ENCODE measurements around the gene TNK1.
"Not testable (repeated sequence)": the region's sequence is repeated elsewhere in the genome, so short reads cannot be mapped to it uniquely, and the experiment has no call there.

The TNK1 gene

GRCh38 chr17:7367083-7367482 is 13.8 kb upstream of the TNK1 start:
- H3K9me3 ChIP-seq (ENCODE audit: low read depth, low read length), result no peaks in the 10 kb centered on the region
- TF ChIP-seq POLR2AphosphoS5 (IDR thresholded peaks at IDR 0.05; ENCODE audit: borderline replicate concordance, low read depth, low read length), result no peak
- no peak for TF ChIP-seq EZH2 (IDR thresholded peaks at IDR 0.05)
- TF ChIP-seq FOXP2 (optimal IDR thresholded peaks at IDR 0.05; ENCODE audit: control extremely low read depth, extremely low read length, insufficient read depth), result no peak
- H3K4me3 ChIP-seq, result no peak overlapping the region
- no peak overlapping the region for H3K27ac ChIP-seq
- no peak for DNase-seq (ENCODE audit: low read depth, low spot score)
- no peaks in the 10 kb centered on the region for H3K36me3 ChIP-seq (ENCODE audit: insufficient read depth, low read length)
- no peak overlapping the region for H3K9ac ChIP-seq (ENCODE audit: insufficient read length)

GRCh38 chr17:7367918-7368598 is 12.8 kb upstream of the TNK1 start:
- Histone ChIP-seq H3K9me3 (ENCODE audit: low read depth, low read length) (no peaks in the 10 kb centered on the region), H3K36me3 (ENCODE audit: insufficient read depth, low read length) (no peaks in the 10 kb centered on the region), H3K9ac (ENCODE audit: insufficient read length) (no peak overlapping the region), H3K4me3 (no peak overlapping the region), H3K27ac (no peak overlapping the region)
- DNase-seq (ENCODE audit: low read depth, low spot score), result no peak
- TF ChIP-seq POLR2AphosphoS5 (IDR thresholded peaks at IDR 0.05; ENCODE audit: borderline replicate concordance, low read depth, low read length) (no peak), EZH2 (IDR thresholded peaks at IDR 0.05) (no peak), FOXP2 (optimal IDR thresholded peaks at IDR 0.05; ENCODE audit: control extremely low read depth, extremely low read length, insufficient read depth) (no peak)

- H3K4me3 ChIP-seq; H3K9me3 ChIP-seq (ENCODE audit: low read depth, low read length): not testable (repeated sequence)
Measured at GRCh38 chr17:7368599-7368994, 12.3 kb upstream of the TNK1 start.

GRCh38 chr17:7369825-7370224 is 11.1 kb upstream of the TNK1 start:
- no peaks in the 10 kb centered on the region for H3K9me3 ChIP-seq (ENCODE audit: low read depth, low read length)
- no peak overlapping the region for H3K4me3 ChIP-seq
- DNase-seq (ENCODE audit: low read depth, low spot score), result no peak
- no peaks in the 10 kb centered on the region for H3K36me3 ChIP-seq (ENCODE audit: insufficient read depth, low read length)
- no peak overlapping the region for H3K27ac ChIP-seq
- H3K9ac ChIP-seq (ENCODE audit: insufficient read length), result no peak overlapping the region
- TF ChIP-seq EZH2 (IDR thresholded peaks at IDR 0.05) (no peak), FOXP2 (optimal IDR thresholded peaks at IDR 0.05; ENCODE audit: control extremely low read depth, extremely low read length, insufficient read depth) (no peak), POLR2AphosphoS5 (IDR thresholded peaks at IDR 0.05; ENCODE audit: borderline replicate concordance, low read depth, low read length) (no peak)

More at GRCh38 chr17:7368599-7368994, 12.3 kb upstream of the TNK1 start:
- not testable (repeated sequence) for DNase-seq (ENCODE audit: low read depth, low spot score); H3K27ac ChIP-seq; H3K9ac ChIP-seq (ENCODE audit: insufficient read length); H3K36me3 ChIP-seq (ENCODE audit: insufficient read depth, low read length)

GRCh38 chr17:7370853-7371252 is 10.0 kb upstream of the TNK1 start:
- no peaks in the 10 kb centered on the region for H3K9me3 ChIP-seq (ENCODE audit: low read depth, low read length)
- no peak overlapping the region for H3K4me3 ChIP-seq
- DNase-seq (ENCODE audit: low read depth, low spot score), result no peak
- H3K9ac ChIP-seq (ENCODE audit: insufficient read length), result no peak overlapping the region
- no peak overlapping the region for H3K27ac ChIP-seq
- H3K36me3 ChIP-seq (ENCODE audit: insufficient read depth, low read length), result no peaks in the 10 kb centered on the region
- no peak for TF ChIP-seq POLR2AphosphoS5 (IDR thresholded peaks at IDR 0.05; ENCODE audit: borderline replicate concordance, low read depth, low read length)

GRCh38 chr17:7374353-7374752 is 6.5 kb upstream of the TNK1 start:
- H3K36me3 ChIP-seq (ENCODE audit: insufficient read depth, low read length), result no peaks in the 10 kb centered on the region
- DNase-seq (ENCODE audit: low read depth, low spot score), result no peak
- H3K27ac ChIP-seq, result no peak overlapping the region
- no peak for TF ChIP-seq EZH2 (IDR thresholded peaks at IDR 0.05)
- TF ChIP-seq FOXP2 (optimal IDR thresholded peaks at IDR 0.05; ENCODE audit: control extremely low read depth, extremely low read length, insufficient read depth), result no peak
- no peak for TF ChIP-seq POLR2AphosphoS5 (IDR thresholded peaks at IDR 0.05; ENCODE audit: borderline replicate concordance, low read depth, low read length)
- H3K9ac ChIP-seq (ENCODE audit: insufficient read length), result no peak overlapping the region
- no peaks in the 10 kb centered on the region for H3K9me3 ChIP-seq (ENCODE audit: low read depth, low read length)
- H3K4me3 ChIP-seq, result no peak overlapping the region

- Histone ChIP-seq H3K9ac (ENCODE audit: insufficient read length) (no peak overlapping the region), H3K27ac (no peak overlapping the region), H3K4me3 (no peak overlapping the region), H3K36me3 (ENCODE audit: insufficient read depth, low read length) (no peaks in the 10 kb centered on the region), H3K9me3 (ENCODE audit: low read depth, low read length) (no peaks in the 10 kb centered on the region)
- DNase-seq (ENCODE audit: low read depth, low spot score), result no peak
- TF ChIP-seq EZH2 (IDR thresholded peaks at IDR 0.05) (no peak), FOXP2 (optimal IDR thresholded peaks at IDR 0.05; ENCODE audit: control extremely low read depth, extremely low read length, insufficient read depth) (no peak), POLR2AphosphoS5 (IDR thresholded peaks at IDR 0.05; ENCODE audit: borderline replicate concordance, low read depth, low read length) (no peak)
Measured at GRCh38 chr17:7379134-7379533, 1.8 kb upstream of the TNK1 start.

- Histone ChIP-seq H3K27ac (no peak overlapping the region), H3K9ac (ENCODE audit: insufficient read length) (no peak overlapping the region), H3K36me3 (ENCODE audit: insufficient read depth, low read length) (no peaks in the 10 kb centered on the region), H3K9me3 (ENCODE audit: low read depth, low read length) (no peaks in the 10 kb centered on the region), H3K4me3 (no peak overlapping the region)
- TF ChIP-seq EZH2 (IDR thresholded peaks at IDR 0.05) (no peak), POLR2AphosphoS5 (IDR thresholded peaks at IDR 0.05; ENCODE audit: borderline replicate concordance, low read depth, low read length) (no peak)
- no peak for DNase-seq (ENCODE audit: low read depth, low spot score)
Measured at GRCh38 chr17:7380321-7380720, 568 bp upstream of the TNK1 start.

- H3K9me3 ChIP-seq (ENCODE audit: low read depth, low read length), result no peaks in the 10 kb centered on the region
- H3K27ac ChIP-seq, result no peak overlapping the region
- no peak overlapping the region for H3K9ac ChIP-seq (ENCODE audit: insufficient read length)
- TF ChIP-seq POLR2AphosphoS5 (IDR thresholded peaks at IDR 0.05; ENCODE audit: borderline replicate concordance, low read depth, low read length) (no peak), FOXP2 (optimal IDR thresholded peaks at IDR 0.05; ENCODE audit: control extremely low read depth, extremely low read length, insufficient read depth) (no peak), EZH2 (IDR thresholded peaks at IDR 0.05) (no peak)
- no peak for DNase-seq (ENCODE audit: low read depth, low spot score)
- H3K4me3 ChIP-seq, result no peak overlapping the region
- no peaks in the 10 kb centered on the region for H3K36me3 ChIP-seq (ENCODE audit: insufficient read depth, low read length)
Measured at GRCh38 chr17:7382901-7383300, 2.0 kb downstream of the TNK1 start.

Measured in SK-N-MC (cell line).